Thoracic aorta (tissue), 2 donors: ENCODE measurements around the gene ATG10. TPM values are rescaled to one million over a fixed set of nuclear protein-coding genes. Genes with fewer than 3 reads are reported as not detected.
A peak's percentile ranks its signal among the peaks of the same experiment; 100 is the strongest.

Source experiments
- ATAC-seq: fragments of 150-250 bp; one replicate; pipeline ENCODE4 v1.8.0; 2017; ENCODE audit warnings: low read depth; ENCODE audit not compliant: insufficient number of reproducible peaks, low FRiP score
- DNase-seq: peaks from one replicate; pipeline ENCODE4 v3.0.0-alpha.2; 2020; ENCODE audit warnings: low spot score
- H3K27ac ChIP-seq, 2 donors: fragments of 200-600 bp; sonication (generic); 1 replicate in 1 of 2; 2 replicates in 1 of 2; pipeline ENCODE4 v1.5.1; 2016; ENCODE audit warnings: mild to moderate bottlenecking in 2 of 2, moderate library complexity in 2 of 2
- H3K27me3 ChIP-seq: fragments of 200-600 bp; sonication (generic); replicated peaks from 2 replicates; pipeline ENCODE4 v1.6.0; 2016; ENCODE audit warnings: mild to moderate bottlenecking; ENCODE audit not compliant: insufficient read depth
- H3K36me3 ChIP-seq: fragments of 200-600 bp; sonication (generic); one replicate; pipeline ENCODE4 v1.5.1; 2016
- H3K4me1 ChIP-seq, 2 donors: fragments of 200-600 bp; sonication (generic); 1 replicate in 1 of 2; 2 replicates in 1 of 2; pipeline versions ENCODE4 v1.5.1 to v1.6.0; 2016; ENCODE audit warnings: low read depth in 2 of 2, mild to moderate bottlenecking in 1 of 2; ENCODE audit not compliant: control insufficient read depth in 1 of 2
- H3K4me3 ChIP-seq: fragments of 200-600 bp; sonication (generic); 2 replicates; pipeline ENCODE4 v1.5.1; 2016; ENCODE audit warnings: mild to moderate bottlenecking
- H3K9me3 ChIP-seq: fragments of 200-600 bp; sonication (generic); 2 replicates; pipeline ENCODE4 v1.5.1; 2016
- CTCF ChIP-seq: fragments of 200-600 bp; sonication (generic); IDR thresholded peaks from one replicate; pipeline ENCODE4 v1.5.1; 2019; ENCODE audit warnings: antibody characterized with exemption
- total RNA-seq, 2 donors: library from RNA; depleted of rRNA; stranded (reverse); fragments of >200 nt; gene quantifications; one replicate each; pipeline versions ENCODE4 v1.1.0 to v1.2.3, GENCODE V29; 2016

Gene ATG10
- total RNA-seq, 2 donors from 2014 or later: 5.7 to 9.9 TPM

DNA sequence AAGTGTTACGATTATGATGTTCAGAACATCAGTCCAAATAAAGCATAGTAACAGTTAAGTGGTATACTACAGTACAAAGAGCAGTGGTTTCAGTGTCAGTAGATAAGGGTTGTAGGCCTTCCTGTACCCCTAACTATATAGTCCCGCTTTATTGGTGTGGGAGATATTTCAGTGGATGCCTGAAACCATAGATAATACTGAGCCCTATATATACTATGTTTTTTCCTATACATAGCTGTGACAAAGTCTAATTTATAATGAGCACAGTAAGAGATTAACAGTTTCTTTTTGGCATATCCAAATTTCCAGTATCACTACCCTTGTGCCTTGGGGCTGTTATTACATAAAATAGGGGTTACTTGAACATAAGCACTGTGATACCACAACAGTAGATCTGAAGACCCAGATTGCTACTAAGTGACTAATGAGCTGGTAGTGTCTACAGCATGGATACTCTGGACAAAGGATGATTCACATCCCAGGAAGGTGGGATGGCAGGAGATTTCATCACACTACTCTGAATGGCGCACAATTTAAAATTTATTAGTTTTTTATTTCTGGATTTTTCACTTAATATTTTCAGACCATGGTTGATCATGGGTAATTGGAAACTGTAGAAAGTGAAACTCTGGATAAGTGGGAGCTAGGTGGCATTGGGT is 187.1 kb downstream of the ATG10 start:
- no peak for ATAC-seq
- H3K4me3 ChIP-seq: no peak overlapping the region
- no peak for TF ChIP-seq CTCF
- H3K4me1 ChIP-seq: no peaks in the 10 kb centered on the region
- no peaks in the 10 kb centered on the region for H3K9me3 ChIP-seq
- DNase-seq: no peak
- no peaks in the 10 kb centered on the region for H3K27me3 ChIP-seq
- H3K36me3 ChIP-seq: no peaks in the 10 kb centered on the region
- H3K27ac ChIP-seq: no peak overlapping the region

GRCh38 chr5:82160948-82161347 is 189.1 kb downstream of the ATG10 start:
- ATAC-seq (no peak), DNase-seq (no peak)
- H3K27ac ChIP-seq: no peak overlapping the region
- no peaks in the 10 kb centered on the region for H3K27me3 ChIP-seq
- H3K4me1 ChIP-seq: peaks cover 7 to 18% of the 10 kb centered on the region in 2 donors
- H3K4me3 ChIP-seq: no peak overlapping the region
- no peaks in the 10 kb centered on the region for H3K9me3 ChIP-seq
- TF ChIP-seq CTCF: no peak
- no peaks in the 10 kb centered on the region for H3K36me3 ChIP-seq

DNA sequence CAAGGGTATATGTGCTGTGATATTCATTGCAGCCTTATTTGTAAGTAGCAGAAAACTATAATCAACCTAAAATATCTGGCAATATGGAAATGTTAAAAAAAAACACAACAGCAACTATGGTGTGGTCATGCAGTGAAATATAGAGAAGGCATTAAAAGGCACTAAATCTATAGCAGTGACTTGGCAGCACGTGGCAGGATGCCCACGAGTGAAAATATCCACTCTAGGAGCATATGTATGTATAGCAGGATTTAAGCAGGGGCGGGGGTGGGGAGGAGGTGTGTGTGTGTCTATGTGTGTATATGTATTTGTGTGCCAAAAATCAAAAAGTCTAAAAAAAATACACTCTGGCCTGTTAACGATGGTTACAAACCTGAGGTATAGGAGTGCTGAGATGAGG is 190.8 kb downstream of the ATG10 start:
- DNase-seq (no peak), ATAC-seq (no peak)
- no peak for TF ChIP-seq CTCF
- Histone ChIP-seq H3K27ac (no peak overlapping the region), H3K36me3 (no peaks in the 10 kb centered on the region), H3K27me3 (no peaks in the 10 kb centered on the region), H3K9me3 (no peaks in the 10 kb centered on the region), H3K4me1 (peaks cover 7 to 18% of the 10 kb centered on the region in 2 donors), H3K4me3 (no peak overlapping the region)

GRCh38 chr5:82163452-82164175 is 191.8 kb downstream of the ATG10 start:
- Histone ChIP-seq H3K27me3 (no peaks in the 10 kb centered on the region), H3K9me3 (no peaks in the 10 kb centered on the region), H3K36me3 (no peaks in the 10 kb centered on the region), H3K4me3 (no peak overlapping the region), H3K27ac (no peak overlapping the region), H3K4me1 (peaks cover 7 to 18% of the 10 kb centered on the region in 2 donors)
- DNase-seq (no peak), ATAC-seq (no peak)
- no peak for TF ChIP-seq CTCF

- no peak for DNase-seq
- H3K4me1 ChIP-seq: peaks cover 7 to 18% of the 10 kb centered on the region in 2 donors
- no peaks in the 10 kb centered on the region for H3K36me3 ChIP-seq
- TF ChIP-seq CTCF: no peak
- no peaks in the 10 kb centered on the region for H3K27me3 ChIP-seq
- H3K27ac ChIP-seq: peak overlapping the region in 1 of 2 donors; percentile 19
- H3K4me3 ChIP-seq: no peak overlapping the region
- H3K9me3 ChIP-seq: no peaks in the 10 kb centered on the region
- ATAC-seq: no peak
Observed at GRCh38 chr5:82164176-82164976, 192.6 kb downstream of the ATG10 start.
